IgD-negative memory B cell (primary cell): ENCODE results near the gene CR1. TPM values are rescaled to one million over a fixed set of nuclear protein-coding genes. Genes with fewer than 3 reads are reported as not detected.
"Not testable (repeated sequence)": the region's sequence is repeated elsewhere in the genome, so short reads cannot be mapped to it uniquely, and the experiment has no call there.

ENCODE experiments used
- H3K27ac Mint-ChIP-seq, 3 donors: one replicate each; pipeline ENCODE4 v1.8.0; 2020 to 2022; ENCODE audit warnings: mild to moderate bottlenecking in 3 of 3, mixed read lengths in 3 of 3, moderate library complexity in 1 of 3
- H3K27me3 Mint-ChIP-seq: one replicate; pipeline ENCODE4 v1.8.0; 2021; ENCODE audit warnings: mixed read lengths
- H3K36me3 Mint-ChIP-seq: one replicate; pipeline ENCODE4 v1.8.0; 2020; ENCODE audit warnings: mild to moderate bottlenecking, mixed read lengths
- H3K4me1 Mint-ChIP-seq, 3 donors: one replicate each; pipeline ENCODE4 v1.8.0; 2020 to 2022; ENCODE audit warnings: mixed read lengths in 3 of 3, mild to moderate bottlenecking in 1 of 3
- H3K4me3 Mint-ChIP-seq, 4 donors: one replicate each; pipeline ENCODE4 v1.8.0; 2020 to 2022; ENCODE audit warnings: mild to moderate bottlenecking in 4 of 4, mixed read lengths in 4 of 4, moderate library complexity in 3 of 4
- H3K9me3 Mint-ChIP-seq, 3 donors: one replicate each; pipeline ENCODE4 v1.8.0; 2020 to 2021; ENCODE audit warnings: mixed read lengths in 3 of 3, mild to moderate bottlenecking in 1 of 3
- polyA plus RNA-seq: library from polyadenylated mRNA; unstranded; fragments of 300-500 nt; fragmentation: Illumina TruSeq; gene quantifications from one replicate; pipeline ENCODE4 v1.2.3, GENCODE V29; 2021

The CR1 gene
- polyA plus RNA-seq, 1 donor from 2014 or later: 37.3 TPM

GRCh38 chr1:207634293-207634692, 138.3 kb downstream of the CR1 start:
- not testable (repeated sequence) for H3K27ac Mint-ChIP-seq, H3K4me1 Mint-ChIP-seq, H3K9me3 Mint-ChIP-seq, H3K36me3 Mint-ChIP-seq, H3K4me3 Mint-ChIP-seq, H3K27me3 Mint-ChIP-seq

- not testable (repeated sequence) for H3K9me3 Mint-ChIP-seq, H3K27me3 Mint-ChIP-seq, H3K4me3 Mint-ChIP-seq, H3K27ac Mint-ChIP-seq, H3K4me1 Mint-ChIP-seq, H3K36me3 Mint-ChIP-seq
Observed at GRCh38 chr1:207635569-207636186, 139.7 kb downstream of the CR1 start.

DNA sequence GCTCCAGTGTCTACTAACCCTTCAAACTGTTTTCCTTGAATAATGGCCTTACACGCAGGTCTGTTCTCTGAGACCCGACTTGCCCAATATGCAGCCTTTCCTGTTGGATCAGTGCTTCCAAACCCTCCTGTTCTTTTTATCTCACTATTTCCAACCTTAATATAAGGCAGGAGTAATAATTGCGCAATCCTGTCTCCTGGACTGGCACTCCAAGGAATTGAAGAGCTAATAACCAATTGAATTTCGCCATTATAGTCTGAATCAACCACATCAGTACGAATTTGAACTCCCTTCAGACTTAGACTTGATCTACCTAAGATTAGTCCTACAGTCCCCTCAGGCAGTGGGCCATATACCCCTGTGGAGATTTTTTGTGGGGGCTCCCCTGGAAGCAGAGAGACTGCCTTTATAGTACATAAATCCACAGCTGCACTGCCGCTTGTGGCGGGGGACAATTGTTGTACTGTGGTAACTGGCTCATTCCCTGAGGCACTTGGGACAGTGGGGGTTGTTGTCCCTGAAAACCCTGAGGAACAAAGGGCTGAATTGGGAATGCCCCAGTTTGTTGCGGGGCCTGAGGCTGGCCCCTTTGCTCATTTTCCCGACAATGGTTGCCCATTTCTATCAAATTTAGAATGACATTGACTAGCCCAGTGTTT, 142.7 kb downstream of the CR1 start:
- H3K4me1 Mint-ChIP-seq, H3K27ac Mint-ChIP-seq, H3K36me3 Mint-ChIP-seq: not testable (repeated sequence)

DNA sequence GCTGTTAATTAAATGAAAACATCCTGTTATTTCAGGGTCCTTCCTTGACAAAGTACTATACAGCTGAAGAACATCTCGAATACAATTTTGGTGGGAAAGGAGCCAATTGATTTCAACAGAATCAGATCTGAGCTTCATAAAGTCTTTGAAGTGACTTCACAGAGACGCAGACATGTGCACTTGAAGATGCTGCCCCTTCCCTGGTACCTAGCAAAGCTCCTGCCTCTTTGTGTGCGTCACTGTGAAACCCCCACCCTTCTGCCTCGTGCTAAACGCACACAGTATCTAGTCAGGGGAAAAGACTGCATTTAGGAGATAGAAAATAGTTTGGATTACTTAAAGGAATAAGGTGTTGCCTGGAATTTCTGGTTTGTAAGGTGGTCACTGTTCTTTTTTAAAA, 143.4 kb downstream of the CR1 start:
- H3K36me3 Mint-ChIP-seq, H3K4me1 Mint-ChIP-seq, H3K27ac Mint-ChIP-seq, H3K4me3 Mint-ChIP-seq, H3K27me3 Mint-ChIP-seq, H3K9me3 Mint-ChIP-seq: not testable (repeated sequence)

More for the DNA sequence above, 142.7 kb downstream of the CR1 start:
- not testable (repeated sequence) for H3K27me3 Mint-ChIP-seq, H3K4me3 Mint-ChIP-seq, H3K9me3 Mint-ChIP-seq

DNA sequence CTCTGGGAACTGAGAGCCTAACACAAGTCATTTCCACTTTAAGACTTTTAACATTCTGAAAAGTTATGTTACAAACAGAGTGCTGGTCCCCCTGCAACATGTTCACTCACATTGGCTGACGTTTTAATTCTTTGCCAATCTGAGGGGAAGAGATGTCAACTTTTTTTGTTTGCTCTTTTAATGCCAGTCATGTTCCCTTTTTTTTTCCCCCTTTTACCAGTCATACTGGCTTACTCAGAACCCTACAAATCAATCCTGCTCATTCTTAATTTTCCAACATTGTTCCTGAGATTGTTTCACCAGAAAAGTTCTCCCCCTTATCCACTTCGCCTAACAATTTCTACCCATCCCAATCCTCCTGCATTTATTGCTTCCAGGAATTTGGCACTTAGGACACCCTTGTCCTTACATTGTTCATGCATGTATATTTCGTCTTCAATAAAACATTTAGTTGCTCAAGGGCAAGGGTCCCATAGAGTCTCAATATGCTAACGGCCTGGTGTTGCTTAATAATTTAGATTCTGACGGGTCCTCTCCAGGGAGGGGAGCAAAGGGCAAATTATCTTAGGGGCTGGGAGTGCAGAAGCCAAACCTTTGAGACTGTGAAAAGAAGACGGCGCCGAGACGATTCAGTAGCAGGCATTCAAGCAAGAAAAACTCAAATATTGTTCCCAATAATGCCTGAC, 148.4 kb downstream of the CR1 start:
- Mint-ChIP-seq H3K4me1 (peaks cover 9 to 12% (median 10%) of the 10 kb centered on the region in 3 donors), H3K9me3 (no peaks in the 10 kb centered on the region), H3K36me3 (peaks cover 10% of the 10 kb centered on the region), H3K4me3 (peak overlapping the region; percentile 76 to 92 (median 85)), H3K27ac (no peak overlapping the region), H3K27me3 (no peaks in the 10 kb centered on the region)

- H3K4me1 Mint-ChIP-seq: peaks cover 9 to 12% (median 10%) of the 10 kb centered on the region in 3 donors
- H3K9me3 Mint-ChIP-seq: no peaks in the 10 kb centered on the region
- peaks cover 4% of the 10 kb centered on the region for H3K36me3 Mint-ChIP-seq
- H3K27me3 Mint-ChIP-seq: no peaks in the 10 kb centered on the region
- H3K4me3 Mint-ChIP-seq: peak within 1 kb of the TSS; percentile 76 to 92 (median 85)
- H3K27ac Mint-ChIP-seq: no peak within 1 kb of the TSS
Observed at GRCh38 chr1:207644852-207645634, 149.1 kb downstream of the CR1 start, which contains the start of gene CR1L. CR1L (plus strand) TSS chr1:207645133; CDS start chr1:207645234, 101 bp downstream.

- Mint-ChIP-seq H3K27me3 (no peaks in the 10 kb centered on the region), H3K4me3 (peak overlapping the region; percentile 61 to 92 (median 78)), H3K4me1 (peaks cover 12 to 16% (median 14%) of the 10 kb centered on the region in 3 donors), H3K9me3 (no peaks in the 10 kb centered on the region), H3K27ac (no peak overlapping the region), H3K36me3 (peaks cover 6% of the 10 kb centered on the region)
Observed at GRCh38 chr1:207645635-207646081, 149.7 kb downstream of the CR1 start.

DNA sequence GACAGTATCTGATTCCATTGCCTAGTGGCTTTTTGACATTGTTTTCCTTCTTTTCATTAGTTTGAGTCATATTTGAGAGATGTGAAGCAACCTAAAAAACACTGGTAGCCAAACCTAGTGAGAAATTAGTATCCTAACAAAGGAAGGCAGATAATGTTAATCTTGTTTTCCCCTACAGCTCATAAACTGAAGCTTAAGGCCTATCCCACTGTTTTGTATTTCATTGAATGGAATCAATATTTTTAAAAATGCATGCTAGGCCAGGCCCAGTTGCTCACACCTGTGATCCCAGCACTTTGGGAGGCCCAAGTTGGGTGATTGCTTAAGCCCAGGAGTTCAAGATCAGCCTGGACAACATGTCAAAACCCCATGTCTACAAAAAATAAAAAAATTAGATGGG, 150.2 kb downstream of the CR1 start:
- Mint-ChIP-seq H3K4me1 (peaks cover 12 to 16% (median 14%) of the 10 kb centered on the region in 3 donors), H3K36me3 (peaks cover 6% of the 10 kb centered on the region), H3K4me3 (peak overlapping the region; percentile 4 to 61 (median 38)), H3K9me3 (no peaks in the 10 kb centered on the region), H3K27ac (no peak overlapping the region), H3K27me3 (no peaks in the 10 kb centered on the region)

DNA sequence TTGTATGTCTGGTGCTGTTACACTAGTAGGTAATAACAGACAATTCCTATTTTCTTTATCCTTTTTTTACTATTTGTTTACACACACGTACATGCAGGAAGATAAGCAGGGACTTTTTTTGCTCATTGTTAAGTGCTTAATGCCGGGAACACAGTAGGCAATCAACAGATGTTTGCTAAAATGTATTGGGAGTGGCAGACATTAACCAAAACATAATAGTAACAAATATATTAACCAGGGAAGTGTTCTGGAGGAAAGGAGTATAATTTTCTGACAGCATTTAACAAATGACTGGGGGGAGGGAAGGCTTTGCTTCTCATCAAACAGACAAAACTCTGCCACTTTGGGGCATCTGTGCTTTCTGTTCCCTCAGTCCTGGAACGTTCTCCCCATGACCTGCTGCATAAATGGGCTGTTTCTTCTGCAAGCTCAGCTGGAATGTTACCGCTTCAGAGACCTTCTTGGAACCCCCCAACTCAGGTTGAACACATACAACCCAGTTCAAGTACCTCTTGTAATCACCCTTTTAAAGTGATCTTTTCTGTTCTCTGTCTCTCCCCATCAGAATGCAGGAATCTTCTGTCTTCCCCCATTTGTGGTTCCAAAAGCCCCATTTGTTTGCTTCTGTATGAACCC, 151.1 kb downstream of the CR1 start:
- peak overlapping the region in 1 of 4 donors; percentile 24 for H3K4me3 Mint-ChIP-seq
- H3K36me3 Mint-ChIP-seq: peaks cover 6% of the 10 kb centered on the region
- H3K27ac Mint-ChIP-seq: peak overlapping the region in 1 of 3 donors; percentile 91
- peaks cover 12 to 16% (median 14%) of the 10 kb centered on the region in 3 donors for H3K4me1 Mint-ChIP-seq
- no peaks in the 10 kb centered on the region for H3K27me3 Mint-ChIP-seq
- no peaks in the 10 kb centered on the region for H3K9me3 Mint-ChIP-seq

DNA sequence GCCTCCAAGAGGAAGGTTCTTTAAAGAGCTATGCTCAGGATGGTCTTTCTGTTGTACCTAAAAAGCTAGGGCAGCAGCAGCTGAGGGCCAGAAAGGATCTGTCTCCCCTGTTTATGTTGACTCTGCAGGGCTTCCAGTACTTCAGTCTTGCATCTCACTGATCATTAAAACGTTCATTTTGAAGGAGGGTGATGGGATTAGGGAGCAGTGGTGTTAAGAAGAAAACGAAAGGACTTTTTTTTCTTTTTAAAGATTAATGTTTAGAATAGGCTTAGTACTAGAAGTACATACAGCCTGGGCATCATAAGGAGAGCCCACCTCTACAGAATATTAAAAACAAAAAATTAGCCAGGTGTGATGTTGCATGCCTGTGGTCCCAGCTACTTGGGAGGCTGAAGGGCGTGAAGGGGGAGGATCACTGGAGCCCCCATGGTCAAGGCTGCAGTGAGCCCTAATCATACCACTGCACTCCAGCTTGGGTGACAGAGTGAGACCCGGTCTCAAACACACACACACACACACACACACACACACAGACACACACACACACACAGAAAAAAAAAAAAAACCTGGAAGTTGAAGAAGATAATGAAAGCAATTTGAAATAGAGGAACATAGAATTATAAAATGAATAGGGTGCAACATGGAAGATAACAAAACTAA, 151.8 kb downstream of the CR1 start:
- Mint-ChIP-seq H3K36me3 (peaks cover 6% of the 10 kb centered on the region), H3K27ac (peak overlapping the region in 1 of 3 donors; percentile 91), H3K27me3 (no peaks in the 10 kb centered on the region), H3K4me3 (no peak overlapping the region), H3K9me3 (no peaks in the 10 kb centered on the region), H3K4me1 (peaks cover 12 to 16% (median 14%) of the 10 kb centered on the region in 3 donors)

DNA sequence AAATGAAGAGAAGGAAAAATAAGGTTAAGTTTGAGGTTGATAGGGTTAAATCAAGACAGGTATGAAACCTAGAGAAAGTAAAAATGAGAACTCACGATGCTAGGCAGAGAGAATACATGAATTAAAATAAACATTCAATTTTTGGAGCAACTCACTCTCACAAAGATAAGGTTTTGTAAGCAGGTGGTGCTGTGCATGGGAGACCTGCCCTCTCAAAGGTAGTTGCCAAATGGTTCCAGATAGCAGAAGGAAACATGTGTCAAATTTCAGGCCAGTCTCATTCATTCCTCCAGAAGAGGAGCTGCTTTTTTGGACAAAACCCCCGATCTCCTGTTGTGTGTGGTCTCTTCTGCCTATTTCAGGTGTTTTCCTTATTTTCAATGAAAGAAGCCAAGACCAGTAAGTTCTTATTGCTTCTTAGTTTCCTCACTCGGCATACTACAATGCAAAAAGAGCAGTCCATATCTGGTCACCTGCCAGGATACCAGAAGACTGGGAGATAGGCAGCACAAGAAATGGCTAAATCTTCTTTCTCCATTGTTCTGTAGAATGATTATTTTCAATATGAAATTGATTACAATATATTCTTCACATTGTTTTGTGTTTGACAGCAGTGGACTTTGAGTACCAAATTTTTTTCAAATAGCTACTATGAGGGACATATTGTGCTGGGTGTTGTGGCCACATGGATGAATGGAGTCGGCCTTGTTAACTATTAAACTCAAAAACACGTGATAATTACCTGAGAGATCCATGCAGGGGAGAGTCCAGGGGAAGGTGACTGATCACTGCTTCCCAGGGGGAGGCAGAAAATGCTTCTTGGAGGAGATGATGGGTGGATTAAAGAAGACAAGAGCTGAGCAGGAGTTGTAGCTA, 152.6 kb downstream of the CR1 start:
- H3K9me3 Mint-ChIP-seq: no peaks in the 10 kb centered on the region
- H3K4me3 Mint-ChIP-seq: no peak overlapping the region
- H3K27me3 Mint-ChIP-seq: no peaks in the 10 kb centered on the region
- H3K27ac Mint-ChIP-seq: no peak overlapping the region
- peaks cover 6% of the 10 kb centered on the region for H3K36me3 Mint-ChIP-seq
- peaks cover 9 to 14% (median 14%) of the 10 kb centered on the region in 3 donors for H3K4me1 Mint-ChIP-seq

DNA sequence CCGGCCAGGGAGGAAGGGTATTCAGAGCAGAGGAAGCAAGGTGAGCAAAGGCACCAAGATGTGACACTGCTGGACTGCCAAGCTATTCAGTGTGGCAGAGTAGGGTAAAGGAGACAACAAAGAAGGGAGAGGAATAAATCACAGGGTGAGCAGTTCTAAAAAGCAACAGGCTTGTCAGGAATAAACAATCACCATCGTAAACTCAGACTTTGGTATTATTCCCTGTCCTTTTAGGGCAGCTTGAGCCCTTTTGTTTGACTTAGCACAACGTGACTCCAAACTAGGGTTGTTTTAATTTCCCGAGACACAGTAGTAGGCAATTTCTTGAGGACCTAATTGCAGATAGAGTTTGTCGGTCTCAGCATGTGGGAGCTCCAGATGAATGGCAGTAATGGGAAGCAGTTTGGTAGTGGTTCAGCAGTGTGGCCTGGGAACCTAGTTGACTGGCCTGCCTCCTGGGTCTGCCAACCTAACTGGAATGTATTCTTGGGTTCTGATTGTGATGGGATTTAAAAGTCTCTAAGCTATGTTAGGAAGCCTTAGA, 153.3 kb downstream of the CR1 start:
- peaks cover 7% of the 10 kb centered on the region for H3K36me3 Mint-ChIP-seq
- H3K4me3 Mint-ChIP-seq: no peak overlapping the region
- no peak overlapping the region for H3K27ac Mint-ChIP-seq
- H3K9me3 Mint-ChIP-seq: no peaks in the 10 kb centered on the region
- H3K4me1 Mint-ChIP-seq: peaks cover 7 to 10% (median 10%) of the 10 kb centered on the region in 3 donors
- H3K27me3 Mint-ChIP-seq: no peaks in the 10 kb centered on the region
